HepG2 (cell line): ENCODE results near the gene TOR1B. TPM values are rescaled to one million over a fixed set of nuclear protein-coding genes. Genes with fewer than 3 reads are reported as not detected.

Experiments used
- CSRNP2 ChIP-seq: sonication (generic); formaldehyde crosslinking; conservative IDR thresholded peaks from 2 replicates; pipeline ENCODE4 v1.8.0; 2022; ENCODE audit warnings: low read depth, missing genetic modification reagents
- CTCF ChIP-seq: sonication (generic); formaldehyde crosslinking; IDR thresholded peaks from 2 replicates; pipeline ENCODE4 v1.5.0; 2020; ENCODE audit warnings: mild to moderate bottlenecking, missing genetic modification reagents, moderate library complexity
- GABPA ChIP-seq, 2 experiments: IDR thresholded peaks; 2 replicates each; pipeline ENCODE4 v1.6.1; 2011 to 2016; ENCODE audit warnings: low read depth in 2 of 2, low read length in 1 of 2, missing biosample characterization in 1 of 2, missing genetic modification characterization in 1 of 2
- GMEB1 ChIP-seq: sonication (generic); formaldehyde crosslinking; IDR thresholded peaks from 2 replicates; pipeline ENCODE4 v1.5.1; 2020; ENCODE audit warnings: missing genetic modification reagents, mild to moderate bottlenecking, borderline replicate concordance
- KMT2B ChIP-seq: IDR thresholded peaks from 2 replicates; pipeline ENCODE4 v1.6.1; 2016; ENCODE audit warnings: missing genetic modification reagents, missing compliant biosample characterization
- SIX1 ChIP-seq: sonication (generic); formaldehyde crosslinking; IDR thresholded peaks from 2 replicates; pipeline ENCODE4 v1.4.0; 2020; ENCODE audit warnings: missing genetic modification reagents, borderline replicate concordance
- SUZ12 ChIP-seq: fragments of 150-350 bp; IDR thresholded peaks from 2 replicates; pipeline ENCODE4 v1.6.1; 2014; ENCODE audit warnings: low read depth, low read length
- ZBTB40 ChIP-seq, 2 experiments: fragments of 450-650 bp in 1 of 2; sonication (generic) in 1 of 2; formaldehyde crosslinking in 1 of 2; IDR thresholded peaks; 2 replicates each; pipeline versions ENCODE4 v1.6.1 to v1.8.0; 2016 to 2022; ENCODE audit warnings: antibody characterized with exemption in 1 of 2, mild to moderate bottlenecking in 1 of 2, missing genetic modification reagents in 1 of 2
- ZNF274 ChIP-seq: sonication (generic); formaldehyde crosslinking; IDR thresholded peaks from 2 replicates; pipeline ENCODE4 v1.5.1; 2020; ENCODE audit warnings: mild to moderate bottlenecking, missing genetic modification reagents
- ZNF607 ChIP-seq: sonication (generic); formaldehyde crosslinking; IDR thresholded peaks from 2 replicates; pipeline ENCODE4 v1.5.1; 2020; ENCODE audit warnings: missing genetic modification reagents, mild to moderate bottlenecking, borderline replicate concordance
- ZNF724P ChIP-seq: sonication (generic); formaldehyde crosslinking; IDR thresholded peaks from 2 replicates; pipeline ENCODE4 v1.8.0; 2022; ENCODE audit warnings: missing genetic modification reagents, borderline replicate concordance
- ZNF772 ChIP-seq: sonication (generic); formaldehyde crosslinking; IDR thresholded peaks from 2 replicates; pipeline ENCODE4 v1.5.0; 2020; ENCODE audit warnings: mild to moderate bottlenecking, missing genetic modification reagents
- polyA plus RNA-seq, 8 experiments: library from polyadenylated mRNA; depleted of rRNA in 3 of 8; stranded (reverse) in 7 of 8; unstranded in 1 of 8; fragments of >200 nt; fragmentation: Illumina TruSeq in 4 of 8; extraction: Trizol in 4 of 8; gene quantifications; 2 replicates each; pipeline versions ENCODE4 v1.2.1 to v1.2.3, GENCODE V29; 2011 to 2016; ENCODE audit warnings: low read depth in 4 of 8, missing spikeins in 1 of 8, mixed read lengths in 1 of 8; ENCODE audit not compliant: insufficient read depth in 1 of 8
- total RNA-seq, 5 experiments: library from RNA; depleted of rRNA; stranded (reverse); fragments of >200 nt; fragmentation: Illumina TruSeq; extraction: Trizol; gene quantifications; 2 replicates each; pipeline ENCODE4 v1.2.3, GENCODE V29; 2016; ENCODE audit warnings: low read depth in 1 of 5

TOR1B gene
- total and polyA plus RNA-seq, 2 of the 13 experiments (the other 11 are each of a cell fraction or from before 2014, with no cell fraction given) = 18.1 to 21.3 TPM

- no peak for TF ChIP-seq CSRNP2 (CRISPR knock-in tag)
- peak; percentile 44 for TF ChIP-seq ZBTB40 (IDR thresholded peaks at IDR 0.05)
- TF ChIP-seq ZBTB40 (CRISPR knock-in tag; IDR thresholded peaks at IDR 0.05) = 0 out of 2 replicates have a peak, but pooled peaks have one; percentile 64
- 0 out of 2 replicates have a peak, but pooled peaks have one; percentile 19 for TF ChIP-seq ZNF724P (CRISPR knock-in tag)
- TF ChIP-seq GABPA (IDR thresholded peaks at IDR 0.05; ENCODE audit: low read depth, low read length) = peak; percentile 93
- TF ChIP-seq GABPA (CRISPR knock-in tag; IDR thresholded peaks at IDR 0.05; ENCODE audit: low read depth) = peak; percentile 93
- no peak for TF ChIP-seq SIX1 (CRISPR knock-in tag)
- TF ChIP-seq SUZ12 = no peak
- peak; percentile 19; the same call in 1 of the 2 replicates for TF ChIP-seq CTCF (CRISPR knock-in tag)
- TF ChIP-seq ZNF607 = peak; percentile 77; the same call in 1 of the 2 replicates
- peak; percentile 61; the same call in 1 of the 2 replicates for TF ChIP-seq ZNF772
- peak; percentile 46; the same call in 1 of the 2 replicates for TF ChIP-seq KMT2B
- TF ChIP-seq ZNF274 (CRISPR knock-in tag) = no peak; the same call in 1 of the 2 replicates
- peak; percentile 61; the same call in 1 of the 2 replicates for TF ChIP-seq GMEB1 (CRISPR knock-in tag)
These were observed at the start of gene TOR1B (continued) for GRCh38 chr9:129802833-129803675.
